Bronchial epithelial cell (primary cell): ENCODE measurements around the gene ANKIB1. TPM values are rescaled to one million over a fixed set of nuclear protein-coding genes. Genes with fewer than 3 reads are reported as not detected.
"Not testable (repeated sequence)": the region's sequence is repeated elsewhere in the genome, so short reads cannot be mapped to it uniquely, and the experiment has no call there.

Source experiments
- DNase-seq: peaks from one replicate; pipeline ENCODE4 v3.0.0-alpha.2; 2010; ENCODE audit warnings: low read depth
- FAIRE-seq: peaks from 2 replicates; lab custom pipeline; 2011; peaks lifted over from hg19 to GRCh38; lab: Jason Lieb, UNC
- H3K27me3 ChIP-seq: 2 replicates; pipeline ENCODE4 v1.5.1; 2011; ENCODE audit warnings: low read length; ENCODE audit not compliant: control insufficient read depth, insufficient read depth
- H3K36me3 ChIP-seq: 2 replicates; pipeline ENCODE4 v1.5.1; 2011; ENCODE audit warnings: low read length; ENCODE audit not compliant: control insufficient read depth, insufficient read depth
- H3K4me3 ChIP-seq: 2 replicates; pipeline ENCODE4 v1.5.1; 2011; ENCODE audit warnings: mild to moderate bottlenecking, low read depth, low read length, control low read depth
- CTCF ChIP-seq: IDR thresholded peaks from 2 replicates; pipeline ENCODE4 v1.5.1; 2011; ENCODE audit warnings: mild to moderate bottlenecking, moderate library complexity, low read length, control low read depth, inconsistent platforms; ENCODE audit not compliant: insufficient read depth, severe bottlenecking
- total RNA-seq: library from RNA; depleted of rRNA; stranded (reverse); fragments of >200 nt; gene quantifications from 2 replicates; pipeline ENCODE4 v1.2.1, GENCODE V29; 2014

ANKIB1 gene
- total RNA-seq, 1 donor from 2014 or later = 42.1 TPM

- Histone ChIP-seq H3K4me3 (peak overlapping the region; percentile 51), H3K36me3 (no peaks in the 10 kb centered on the region), H3K27me3 (no peaks in the 10 kb centered on the region)
- FAIRE-seq (no peak), DNase-seq (peak; percentile 10)
- TF ChIP-seq CTCF = no peak
Measured at GRCh38 chr7:92246360-92247101, 757 bp downstream of the ANKIB1 start.

GRCh38 chr7:92250603-92251002 lies 4.8 kb downstream of the ANKIB1 start:
- TF ChIP-seq CTCF = no peak
- Histone ChIP-seq H3K4me3 (no peak overlapping the region), H3K27me3 (no peaks in the 10 kb centered on the region), H3K36me3 (no peaks in the 10 kb centered on the region)
- DNase-seq (no peak), FAIRE-seq (no peak)

- peak; percentile 53 for DNase-seq
- no peak for FAIRE-seq
- no peak overlapping the region for H3K4me3 ChIP-seq
- no peaks in the 10 kb centered on the region for H3K27me3 ChIP-seq
- H3K36me3 ChIP-seq = no peaks in the 10 kb centered on the region
- no peak for TF ChIP-seq CTCF
Measured at GRCh38 chr7:92251181-92251580, 5.4 kb downstream of the ANKIB1 start.

- Histone ChIP-seq H3K36me3 (no peaks in the 10 kb centered on the region), H3K27me3 (no peaks in the 10 kb centered on the region), H3K4me3 (no peak overlapping the region)
- TF ChIP-seq CTCF = no peak
- FAIRE-seq (no peak), DNase-seq (no peak)
Measured at GRCh38 chr7:92253251-92253650, 7.5 kb downstream of the ANKIB1 start.

GRCh38 chr7:92254800-92255199 lies 9.0 kb downstream of the ANKIB1 start:
- not testable (repeated sequence) for FAIRE-seq, H3K36me3 ChIP-seq, H3K27me3 ChIP-seq, DNase-seq, H3K4me3 ChIP-seq

- FAIRE-seq (no peak), DNase-seq (peak; percentile 44)
- TF ChIP-seq CTCF = no peak
- Histone ChIP-seq H3K36me3 (no peaks in the 10 kb centered on the region), H3K4me3 (no peak overlapping the region), H3K27me3 (no peaks in the 10 kb centered on the region)
Measured at GRCh38 chr7:92255308-92255707, 9.5 kb downstream of the ANKIB1 start.
